Neural cell (in vitro differentiated cells): Measurements from ENCODE around the gene NOS1AP. TPM values are rescaled to one million over a fixed set of nuclear protein-coding genes. Genes with fewer than 3 reads are reported as not detected.

Source experiments
- H2AFZ ChIP-seq: fragments of 200-600, 300-800 bp; sonication (generic), shearing (Covaris generic); 2 replicates; pipeline ENCODE4 v1.6.0; 2014; ENCODE audit warnings: low read depth, mild to moderate bottlenecking, antibody characterized with exemption, low read length, moderate library complexity
- H3F3A ChIP-seq: fragments of 200-600 bp; shearing (Covaris generic); 2 replicates; pipeline ENCODE4 v1.6.1; 2016; ENCODE audit warnings: mild to moderate bottlenecking, moderate library complexity, mixed read lengths, antibody characterized with exemption, low read length; ENCODE audit not compliant: insufficient read depth, poor library complexity, severe bottlenecking
- H3K27ac ChIP-seq: fragments of 200-600, 300-800 bp; sonication (generic), shearing (Covaris generic); 2 replicates; pipeline ENCODE4 v1.5.1; 2014; ENCODE audit warnings: mild to moderate bottlenecking, low read length, moderate library complexity
- H3K27me3 ChIP-seq: fragments of 300-800, 200-600 bp; sonication (generic), shearing (Covaris generic); 2 replicates; pipeline ENCODE4 v1.6.0; 2014; ENCODE audit warnings: mild to moderate bottlenecking, low read depth, low read length, moderate library complexity; ENCODE audit not compliant: insufficient read depth
- H3K36me3 ChIP-seq: fragments of 300-800, 200-600 bp; sonication (generic), shearing (Covaris generic); 2 replicates; pipeline ENCODE4 v1.5.1; 2014; ENCODE audit warnings: mild to moderate bottlenecking, antibody characterized with exemption, low read length, moderate library complexity; ENCODE audit not compliant: insufficient read depth
- H3K4me2 ChIP-seq: fragments of 300-800, 200-600 bp; sonication (generic), shearing (Covaris generic); 2 replicates; pipeline ENCODE4 v1.6.0; 2014; ENCODE audit warnings: mild to moderate bottlenecking, low read length
- H3K4me3 ChIP-seq: fragments of 300-800, 200-600 bp; sonication (generic), shearing (Covaris generic); 2 replicates; pipeline ENCODE4 v1.5.1; 2014; ENCODE audit warnings: mild to moderate bottlenecking, low read length, moderate library complexity
- H3K79me2 ChIP-seq: fragments of 200-600 bp; shearing (Covaris generic); replicated peaks from 2 replicates; pipeline ENCODE4 v1.6.0; 2014; ENCODE audit warnings: mild to moderate bottlenecking, low read length, moderate library complexity; ENCODE audit not compliant: insufficient read depth
- H3K9ac ChIP-seq: fragments of 300-800, 200-600 bp; sonication (generic), shearing (Covaris generic); 2 replicates; pipeline ENCODE4 v1.6.1; 2016; ENCODE audit warnings: mild to moderate bottlenecking, low read length, mixed read lengths
- H3K9me2 ChIP-seq: fragments of 200-600 bp; shearing (Covaris generic); 2 replicates; pipeline ENCODE4 v1.6.1; 2016; ENCODE audit warnings: mild to moderate bottlenecking, low read length, mixed read lengths; ENCODE audit not compliant: insufficient read depth
- H3K9me3 ChIP-seq: fragments of 200-600, 300-800 bp; sonication (generic), shearing (Covaris generic); 2 replicates; pipeline ENCODE4 v1.6.1; 2016; ENCODE audit warnings: mild to moderate bottlenecking, mixed run types, low read length, moderate library complexity, mixed read lengths
- H4K20me1 ChIP-seq: fragments of 200-600 bp; shearing (Covaris generic); 2 replicates; pipeline ENCODE4 v1.6.1; 2016; ENCODE audit warnings: mild to moderate bottlenecking, mixed run types; ENCODE audit not compliant: insufficient read depth
- EP300 ChIP-seq: fragments of 450-650 bp; conservative IDR thresholded peaks from 2 replicates; pipeline ENCODE4 v1.6.1; 2014; ENCODE audit warnings: antibody characterized with exemption, mild to moderate bottlenecking, moderate library complexity; ENCODE audit not compliant: poor library complexity, severe bottlenecking
- EZH2 ChIP-seq: fragments of 200-600, 300-800 bp; shearing (Covaris generic), sonication (generic); IDR thresholded peaks from 2 replicates; pipeline ENCODE4 v1.6.1; 2014; ENCODE audit warnings: antibody characterized with exemption, low read length, borderline replicate concordance, mild to moderate bottlenecking; ENCODE audit not compliant: insufficient read depth, poor library complexity, severe bottlenecking
- MXI1 ChIP-seq: fragments of 450-650 bp; conservative IDR thresholded peaks from 2 replicates; pipeline ENCODE4 v1.6.1; 2014; ENCODE audit warnings: antibody characterized with exemption, mild to moderate bottlenecking; ENCODE audit not compliant: poor library complexity, severe bottlenecking
- POLR2AphosphoS5 ChIP-seq: IDR thresholded peaks from 2 replicates; pipeline ENCODE4 v1.6.1; 2012
- RAD21 ChIP-seq: fragments of 450-650 bp; conservative IDR thresholded peaks from 2 replicates; pipeline ENCODE4 v1.6.1; 2014; ENCODE audit warnings: antibody characterized with exemption, mild to moderate bottlenecking, moderate library complexity
- SMC3 ChIP-seq: fragments of 450-650 bp; conservative IDR thresholded peaks from 2 replicates; pipeline ENCODE4 v1.6.1; 2014; ENCODE audit warnings: antibody characterized with exemption, mild to moderate bottlenecking, moderate library complexity; ENCODE audit not compliant: poor library complexity
- TAF1 ChIP-seq: IDR thresholded peaks from 2 replicates; pipeline ENCODE4 v1.6.1; 2012; ENCODE audit warnings: low read depth
- polyA plus RNA-seq: library from polyadenylated mRNA; depleted of rRNA; stranded (reverse); fragments of >200 nt; gene quantifications from 2 replicates; pipeline ENCODE4 v1.2.3, GENCODE V29; 2014
- TF ChIP-seq, protein P1 (sequence below): fragments of 450-650 bp; IDR thresholded peaks from 2 replicates; pipeline ENCODE4 v1.5.1; 2014; ENCODE audit warnings: antibody characterized with exemption, mild to moderate bottlenecking, moderate library complexity; ENCODE audit not compliant: poor library complexity, severe bottlenecking
- TF ChIP-seq, protein P2 (sequence below): IDR thresholded peaks from 2 replicates; pipeline ENCODE4 v1.6.1; 2012; ENCODE audit warnings: borderline replicate concordance

The NOS1AP gene
- polyA plus RNA-seq, 1 donor from 2014 or later: 5.3 TPM

DNA sequence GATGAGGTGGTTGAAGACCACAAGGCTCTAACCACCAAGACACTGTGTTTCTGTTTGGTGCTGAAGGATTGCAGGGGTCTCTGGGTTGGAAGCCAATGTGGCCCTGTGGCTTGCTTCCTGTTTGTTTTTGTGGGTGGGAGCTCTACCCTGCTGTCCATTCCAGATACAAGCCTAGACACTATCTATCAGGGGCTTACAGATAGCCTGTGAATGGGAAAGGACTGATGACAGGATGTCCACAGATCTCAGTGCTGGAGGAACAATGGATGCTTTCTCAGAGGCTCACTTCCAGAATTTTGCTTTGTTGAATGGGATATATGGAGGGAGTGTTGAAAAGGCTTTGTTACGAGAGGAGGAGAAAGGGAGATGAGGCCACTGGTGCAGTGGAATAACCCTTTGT lies 69.7 kb downstream of the NOS1AP start:
- no peaks in the 10 kb centered on the region for H4K20me1 ChIP-seq
- peaks cover 49% of the 10 kb centered on the region for H3K79me2 ChIP-seq
- no peak overlapping the region for H3K9ac ChIP-seq
- H3K36me3 ChIP-seq: no peaks in the 10 kb centered on the region
- H3K27me3 ChIP-seq: no peaks in the 10 kb centered on the region
- H3K4me2 ChIP-seq: no peak overlapping the region
- TF ChIP-seq EP300: no peak
- TF ChIP-seq POLR2AphosphoS5: no peak
- TF ChIP-seq EZH2: no peak
- TF ChIP-seq, protein P1, sequence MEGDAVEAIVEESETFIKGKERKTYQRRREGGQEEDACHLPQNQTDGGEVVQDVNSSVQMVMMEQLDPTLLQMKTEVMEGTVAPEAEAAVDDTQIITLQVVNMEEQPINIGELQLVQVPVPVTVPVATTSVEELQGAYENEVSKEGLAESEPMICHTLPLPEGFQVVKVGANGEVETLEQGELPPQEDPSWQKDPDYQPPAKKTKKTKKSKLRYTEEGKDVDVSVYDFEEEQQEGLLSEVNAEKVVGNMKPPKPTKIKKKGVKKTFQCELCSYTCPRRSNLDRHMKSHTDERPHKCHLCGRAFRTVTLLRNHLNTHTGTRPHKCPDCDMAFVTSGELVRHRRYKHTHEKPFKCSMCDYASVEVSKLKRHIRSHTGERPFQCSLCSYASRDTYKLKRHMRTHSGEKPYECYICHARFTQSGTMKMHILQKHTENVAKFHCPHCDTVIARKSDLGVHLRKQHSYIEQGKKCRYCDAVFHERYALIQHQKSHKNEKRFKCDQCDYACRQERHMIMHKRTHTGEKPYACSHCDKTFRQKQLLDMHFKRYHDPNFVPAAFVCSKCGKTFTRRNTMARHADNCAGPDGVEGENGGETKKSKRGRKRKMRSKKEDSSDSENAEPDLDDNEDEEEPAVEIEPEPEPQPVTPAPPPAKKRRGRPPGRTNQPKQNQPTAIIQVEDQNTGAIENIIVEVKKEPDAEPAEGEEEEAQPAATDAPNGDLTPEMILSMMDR: no peak
- TF ChIP-seq, protein P2, sequence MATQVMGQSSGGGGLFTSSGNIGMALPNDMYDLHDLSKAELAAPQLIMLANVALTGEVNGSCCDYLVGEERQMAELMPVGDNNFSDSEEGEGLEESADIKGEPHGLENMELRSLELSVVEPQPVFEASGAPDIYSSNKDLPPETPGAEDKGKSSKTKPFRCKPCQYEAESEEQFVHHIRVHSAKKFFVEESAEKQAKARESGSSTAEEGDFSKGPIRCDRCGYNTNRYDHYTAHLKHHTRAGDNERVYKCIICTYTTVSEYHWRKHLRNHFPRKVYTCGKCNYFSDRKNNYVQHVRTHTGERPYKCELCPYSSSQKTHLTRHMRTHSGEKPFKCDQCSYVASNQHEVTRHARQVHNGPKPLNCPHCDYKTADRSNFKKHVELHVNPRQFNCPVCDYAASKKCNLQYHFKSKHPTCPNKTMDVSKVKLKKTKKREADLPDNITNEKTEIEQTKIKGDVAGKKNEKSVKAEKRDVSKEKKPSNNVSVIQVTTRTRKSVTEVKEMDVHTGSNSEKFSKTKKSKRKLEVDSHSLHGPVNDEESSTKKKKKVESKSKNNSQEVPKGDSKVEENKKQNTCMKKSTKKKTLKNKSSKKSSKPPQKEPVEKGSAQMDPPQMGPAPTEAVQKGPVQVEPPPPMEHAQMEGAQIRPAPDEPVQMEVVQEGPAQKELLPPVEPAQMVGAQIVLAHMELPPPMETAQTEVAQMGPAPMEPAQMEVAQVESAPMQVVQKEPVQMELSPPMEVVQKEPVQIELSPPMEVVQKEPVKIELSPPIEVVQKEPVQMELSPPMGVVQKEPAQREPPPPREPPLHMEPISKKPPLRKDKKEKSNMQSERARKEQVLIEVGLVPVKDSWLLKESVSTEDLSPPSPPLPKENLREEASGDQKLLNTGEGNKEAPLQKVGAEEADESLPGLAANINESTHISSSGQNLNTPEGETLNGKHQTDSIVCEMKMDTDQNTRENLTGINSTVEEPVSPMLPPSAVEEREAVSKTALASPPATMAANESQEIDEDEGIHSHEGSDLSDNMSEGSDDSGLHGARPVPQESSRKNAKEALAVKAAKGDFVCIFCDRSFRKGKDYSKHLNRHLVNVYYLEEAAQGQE: no peak
- no peak for TF ChIP-seq TAF1
- no peak for TF ChIP-seq MXI1
- no peak for TF ChIP-seq RAD21
- no peak for TF ChIP-seq SMC3
- peaks cover 4% of the 10 kb centered on the region for H3F3A ChIP-seq
- H3K9me3 ChIP-seq: no peaks in the 10 kb centered on the region
- no peak overlapping the region for H2AFZ ChIP-seq
- H3K9me2 ChIP-seq: no peaks in the 10 kb centered on the region
- no peak overlapping the region for H3K4me3 ChIP-seq
- no peak overlapping the region for H3K27ac ChIP-seq

DNA sequence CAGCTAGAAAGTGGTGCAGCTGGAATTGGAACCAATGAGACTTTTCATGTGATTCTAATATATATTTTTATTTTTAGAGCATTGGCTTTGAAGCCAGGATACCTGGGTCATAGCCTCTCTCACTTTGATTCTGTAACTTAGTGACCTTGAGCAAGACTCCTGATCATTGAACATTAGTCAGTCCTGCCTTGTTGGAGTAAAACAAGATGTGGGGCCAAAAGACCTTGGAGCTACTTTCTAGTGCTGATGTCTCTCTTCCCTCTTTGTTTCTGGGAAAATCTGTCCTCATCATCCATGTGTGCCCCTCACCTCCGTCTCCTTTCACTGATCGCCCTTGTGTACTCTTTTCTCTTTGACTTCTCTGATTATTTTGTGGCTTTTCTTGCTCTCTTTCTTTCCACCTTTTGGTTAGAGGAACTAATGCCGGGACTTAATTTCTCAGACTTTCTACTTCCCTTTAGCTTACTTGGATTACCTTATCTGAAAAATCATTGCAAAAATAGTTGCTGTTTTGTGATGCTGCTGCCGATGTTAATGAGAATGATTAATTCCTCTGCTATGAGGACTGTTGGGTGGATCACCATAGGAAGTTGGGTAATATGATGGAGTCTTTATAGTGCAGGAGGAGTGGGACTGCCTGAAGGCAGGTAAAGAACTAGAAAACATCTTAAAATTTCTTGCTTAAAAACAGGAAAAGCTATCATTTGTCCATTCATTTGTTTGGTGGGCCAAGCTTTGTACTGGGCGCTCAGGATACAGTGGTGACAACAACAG lies 72.0 kb downstream of the NOS1AP start:
- Histone ChIP-seq H3K36me3 (no peaks in the 10 kb centered on the region), H3K9ac (no peak overlapping the region), H3K9me3 (no peaks in the 10 kb centered on the region), H2AFZ (no peak overlapping the region), H3K9me2 (no peaks in the 10 kb centered on the region), H3K4me3 (no peak overlapping the region), H4K20me1 (no peaks in the 10 kb centered on the region), H3K27me3 (no peaks in the 10 kb centered on the region), H3F3A (peaks cover 10% of the 10 kb centered on the region), H3K4me2 (no peak overlapping the region), H3K27ac (no peak overlapping the region), H3K79me2 (peaks cover 39% of the 10 kb centered on the region)
- TF ChIP-seq SMC3: no peak
- TF ChIP-seq, protein P1: no peak
- TF ChIP-seq POLR2AphosphoS5: no peak
- TF ChIP-seq TAF1: no peak
- no peak for TF ChIP-seq MXI1
- no peak for TF ChIP-seq EZH2
- TF ChIP-seq, protein P2: no peak
- no peak for TF ChIP-seq EP300
- no peak for TF ChIP-seq RAD21
